IMR-90 (cell line): ENCODE data around the gene MT1G. TPM values are rescaled to one million over a fixed set of nuclear protein-coding genes. Genes with fewer than 3 reads are reported as not detected.

Experiments
- ATAC-seq: fragments of 200-7000 bp; cut with Tn5 transposase; 2 replicates; pipeline ENCODE4 v1.9.1; 2020; ENCODE audit warnings: low read depth, mild to moderate bottlenecking, moderate library complexity
- BruUV-seq: library from RNA; stranded (reverse); fragments of 400-500 nt; replicated peaks from 2 replicates; lab custom pipeline; 2021; lab: Mats Ljungman, UMichigan
- CTCF ChIA-PET: fragments of 300-600 bp; formaldehyde crosslinking; extraction: SDS; loops from one replicate; lab custom pipeline; 2021; ENCODE audit warnings: antibody characterized with exemption; lab: Yijun Ruan, JAX
- POLR2A ChIA-PET: fragments of 300-600 bp; sonication (Branson Sonifier 250); formaldehyde crosslinking; loops from one replicate; lab custom pipeline; 2022; ENCODE audit warnings: antibody characterized with exemption; ENCODE audit not compliant: unreplicated experiment; lab: Charles Lee
- DNase-seq: peaks from one replicate; pipeline ENCODE4 v3.0.0; 2013
- H2AFZ ChIP-seq: replicated peaks from 2 replicates; pipeline ENCODE3; 2013; ENCODE audit warnings: low read length, mild to moderate bottlenecking; ENCODE audit not compliant: poor library complexity
- H2AK5ac ChIP-seq: 2 replicates; pipeline ENCODE4 v1.6.1; 2013; ENCODE audit warnings: low read depth, low read length, inconsistent platforms
- H2AK9ac ChIP-seq: replicated peaks from 2 replicates; pipeline ENCODE3; 2013; ENCODE audit warnings: mild to moderate bottlenecking, low read depth, low read length, moderate library complexity; ENCODE audit not compliant: poor library complexity
- H2BK120ac ChIP-seq: 2 replicates; pipeline ENCODE4 v1.6.1; 2013; ENCODE audit warnings: low read depth, low read length, inconsistent platforms
- H2BK15ac ChIP-seq: 3 replicates; pipeline ENCODE4 v1.6.1; 2013; ENCODE audit warnings: low read depth, low read length, inconsistent platforms
- H2BK20ac ChIP-seq: 2 replicates; pipeline ENCODE4 v1.6.1; 2013; ENCODE audit warnings: low read depth, mild to moderate bottlenecking, inconsistent platforms, low read length, moderate library complexity
- H2BK5ac ChIP-seq: 2 replicates; pipeline ENCODE4 v1.6.1; 2013; ENCODE audit warnings: mild to moderate bottlenecking, low read depth, low read length, inconsistent platforms; ENCODE audit not compliant: poor library complexity, severe bottlenecking
- H3K14ac ChIP-seq: replicated peaks from 2 replicates; pipeline ENCODE4 v1.6.1; 2013; ENCODE audit warnings: low read depth, low read length, inconsistent platforms
- H3K18ac ChIP-seq: 2 replicates; pipeline ENCODE4 v1.6.1; 2013; ENCODE audit warnings: low read depth, low read length, control low read depth
- H3K23ac ChIP-seq: 2 replicates; pipeline ENCODE4 v1.6.1; 2013; ENCODE audit warnings: low read depth, low read length, inconsistent platforms
- H3K27ac ChIP-seq: 2 replicates; pipeline ENCODE4 v1.5.1; 2013; ENCODE audit warnings: mild to moderate bottlenecking, control low read depth, low read length; ENCODE audit not compliant: insufficient read depth
- H3K27me3 ChIP-seq: 2 replicates; pipeline ENCODE4 v1.6.1; 2013; ENCODE audit warnings: low read length; ENCODE audit not compliant: control insufficient read depth, insufficient read depth
- H3K36me3 ChIP-seq: 2 replicates; pipeline ENCODE4 v1.6.1; 2013; ENCODE audit warnings: low read length, mixed read lengths; ENCODE audit not compliant: control insufficient read depth, insufficient read depth
- H3K4ac ChIP-seq: 2 replicates; pipeline ENCODE4 v1.6.1; 2013; ENCODE audit warnings: low read depth, low read length, inconsistent platforms
- H3K4me1 ChIP-seq: 2 replicates; pipeline ENCODE4 v1.6.1; 2013; ENCODE audit warnings: low read length, mixed read lengths; ENCODE audit not compliant: control insufficient read depth, insufficient read depth
- H3K4me2 ChIP-seq: 2 replicates; pipeline ENCODE4 v1.6.1; 2013; ENCODE audit warnings: low read depth, mild to moderate bottlenecking, control low read depth, low read length, moderate library complexity
- H3K4me3 ChIP-seq: 2 replicates; pipeline ENCODE4 v1.5.1; 2013; ENCODE audit warnings: low read depth, mild to moderate bottlenecking, control low read depth, low read length, moderate library complexity; ENCODE audit not compliant: insufficient read depth
- H3K56ac ChIP-seq: 2 replicates; pipeline ENCODE4 v1.6.1; 2013; ENCODE audit warnings: low read length, inconsistent platforms; ENCODE audit not compliant: insufficient read depth; ENCODE audit errors: extremely low read depth
- H3K79me1 ChIP-seq, 2 experiments: 2 replicates each; pipeline ENCODE4 v1.6.1; 2013; ENCODE audit warnings: low read length in 2 of 2, inconsistent platforms in 1 of 2, low read depth in 1 of 2
- H3K9ac ChIP-seq: 2 replicates; pipeline ENCODE4 v1.6.1; 2013; ENCODE audit warnings: low read depth, low read length, control low read depth
- H3K9me1 ChIP-seq: 2 replicates; pipeline ENCODE4 v1.6.1; 2013; ENCODE audit warnings: low read length, inconsistent platforms; ENCODE audit not compliant: insufficient read depth
- H3K9me3 ChIP-seq: 2 replicates; pipeline ENCODE4 v1.6.1; 2013; ENCODE audit warnings: low read length; ENCODE audit not compliant: control insufficient read depth, insufficient read depth
- H4K20me1 ChIP-seq: 2 replicates; pipeline ENCODE4 v1.6.1; 2013; ENCODE audit warnings: low read length, inconsistent platforms; ENCODE audit not compliant: insufficient read depth
- H4K5ac ChIP-seq: 2 replicates; pipeline ENCODE4 v1.6.1; 2013; ENCODE audit warnings: mild to moderate bottlenecking, low read depth, low read length, control low read depth
- H4K8ac ChIP-seq, 2 experiments: 2 replicates each; pipeline ENCODE4 v1.6.1; 2013; ENCODE audit warnings: low read depth in 2 of 2, low read length in 2 of 2, control low read depth in 1 of 2, inconsistent platforms in 1 of 2
- H4K91ac ChIP-seq: 2 replicates; pipeline ENCODE4 v1.6.1; 2013; ENCODE audit warnings: low read depth, low read length, inconsistent platforms; ENCODE audit not compliant: insufficient read depth
- ELK1 ChIP-seq: fragments of 150-350 bp; IDR thresholded peaks from 2 replicates; pipeline ENCODE4 v1.6.1; 2016; ENCODE audit warnings: low read depth, mild to moderate bottlenecking, low read length, moderate library complexity, borderline replicate concordance
- MAFK ChIP-seq: IDR thresholded peaks from 2 replicates; pipeline ENCODE4 v1.6.1; 2012; ENCODE audit warnings: low read depth, low read length, improper control_type of control experiment
- MXI1 ChIP-seq: IDR thresholded peaks from 2 replicates; pipeline ENCODE4 v1.6.1; 2012; ENCODE audit warnings: low read depth, mild to moderate bottlenecking, low read length, moderate library complexity, borderline replicate concordance
- RAD21 ChIP-seq: IDR thresholded peaks from 2 replicates; pipeline ENCODE4 v1.6.1; 2012; ENCODE audit warnings: low read length, improper control_type of control experiment
- WGBS, 2 experiments: methylation state at CpG; one replicate each; pipeline versions ENCODE4 v1.1.5 to v1.1.7; 2013; ENCODE audit warnings: missing lambda C conversion rate in 2 of 2; ENCODE audit not compliant: insufficient read length in 1 of 2; ENCODE audit errors: extremely low coverage in 2 of 2; 5-methylcytosine and 5-hydroxymethylcytosine counted together
- dilution Hi-C: fragments of 300-500 bp; cut with HindIII; formaldehyde crosslinking; loops from one replicate; pipeline ENCODE4 v1.14.3; 2018; ENCODE audit warnings: low sequenced_read_pairs; ENCODE audit not compliant: unreplicated experiment
- in situ Hi-C: fragments of 300-500 bp; cut with MboI; formaldehyde crosslinking; loops from 3 replicates; pipeline ENCODE4 v1.14.3; 2019; ENCODE audit warnings: low sequenced_read_pairs, inconsistent platforms, mixed read lengths
- intact Hi-C: fragments of 100-400 bp; cut with micrococcal nuclease; formaldehyde crosslinking; loops from 2 replicates; pipeline ENCODE4 v1.10.0; 2022
- polyA plus RNA-seq, 3 experiments: library from polyadenylated mRNA; depleted of rRNA; stranded (reverse); fragments of >200 nt; gene quantifications; 2 replicates each; pipeline ENCODE4 v1.2.3, GENCODE V29; 2012; ENCODE audit warnings: low replicate concordance in 1 of 3
- total RNA-seq: library from RNA; depleted of rRNA; stranded (reverse); fragments of >200 nt; gene quantifications from 2 replicates; pipeline ENCODE4 v1.2.3, GENCODE V29; 2012

Gene MT1G
- total and polyA plus RNA-seq, 2 of the 4 experiments (the other 2 are of a cell fraction) = 0.48 TPM; not detected in 1

- POLR2A ChIA-PET = no interaction called here
- Histone ChIP-seq H3K9me3 (peaks cover 2% of the 10 kb centered on the region; the same call in 1 of the 2 replicates), H2BK20ac (no peak overlapping the region), H3K4ac (no peak overlapping the region), H3K79me1 (no peaks in the 10 kb centered on the region), H3K23ac (no peak overlapping the region), H4K20me1 (no peaks in the 10 kb centered on the region), H2AK9ac (no peak overlapping the region), H2BK5ac (no peak overlapping the region), H3K27ac (no peak overlapping the region), H3K4me3 (no peak overlapping the region), H3K9me1 (no peaks in the 10 kb centered on the region), H3K9ac (no peak overlapping the region), H4K91ac (no peak overlapping the region), H4K8ac (no peak overlapping the region), H4K5ac (no peak overlapping the region), H3K18ac (no peak overlapping the region), H2AFZ (no peak overlapping the region), H3K4me2 (no peak overlapping the region), H3K56ac (no peak overlapping the region), H2BK15ac (no peak overlapping the region), H3K4me1 (no peaks in the 10 kb centered on the region; the same call in 1 of the 2 replicates), H3K14ac (no peak overlapping the region), H3K27me3 (peaks cover 90% of the 10 kb centered on the region), H2AK5ac (no peak overlapping the region), H3K36me3 (no peaks in the 10 kb centered on the region), H2BK120ac (no peak overlapping the region)
- no TSS peak for BruUV-seq
- in situ Hi-C loops (no loop called here), dilution Hi-C loops (no loop called here), intact Hi-C loops (no loop called here)
- WGBS, 2 experiments = no CpG with 5 or more reads among the region's 1 CpG
- TF ChIP-seq RAD21 = no peak
- no peak for TF ChIP-seq MXI1
- no peak for TF ChIP-seq ELK1
- no peak for TF ChIP-seq MAFK
- ATAC-seq (no peak), DNase-seq (no peak)
- CTCF ChIA-PET = no interaction called here
These were observed 28.8 kb downstream of the MT1G start for GRCh38 chr16:56639045-56639444.
